ENCODE data around the gene PHACTR2.

Gene PHACTR2

DNA sequence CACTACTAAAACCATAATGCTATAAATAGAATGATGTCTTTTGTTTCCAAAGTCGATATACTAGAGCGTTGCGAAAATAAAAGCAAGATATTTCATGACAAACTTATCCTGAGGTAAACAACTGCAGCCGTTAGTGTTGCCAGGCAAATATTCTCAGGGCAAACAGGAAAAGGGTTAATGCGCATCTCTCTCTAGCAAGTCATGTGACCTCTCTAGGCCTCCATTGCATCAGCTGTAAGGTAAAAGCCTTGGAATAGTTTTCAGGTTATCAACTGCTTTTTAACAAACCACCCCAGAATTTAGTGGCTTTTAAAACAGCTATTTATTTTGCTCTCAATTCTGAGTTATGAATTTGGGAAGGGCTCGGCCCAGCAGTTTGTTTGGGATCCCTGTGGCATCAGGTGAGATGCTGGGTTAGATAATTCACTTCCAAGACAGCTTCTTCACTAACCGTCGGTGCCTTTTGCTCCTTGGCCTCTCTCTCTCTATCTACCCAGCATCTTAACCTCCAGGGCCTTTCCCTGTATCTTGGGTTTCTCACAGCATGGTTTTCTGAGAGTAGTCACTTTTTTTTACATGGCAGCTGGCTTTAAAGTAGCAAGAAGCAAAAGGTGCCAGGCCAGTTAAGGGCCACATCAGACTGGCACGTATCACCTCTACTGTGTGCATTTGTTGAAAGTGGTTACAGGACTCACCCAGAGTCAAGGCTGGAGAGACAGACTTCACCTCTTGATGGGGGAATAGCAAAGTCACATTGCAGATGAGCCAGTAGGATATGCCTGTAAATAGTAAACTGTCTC, 126.2 kb downstream of the PHACTR2 start:
- in situ Hi-C loops (cut with MboI; ENCODE audit: low pct_unique_long_range_greater_than_20kb, low sequenced_read_pairs, unreplicated experiment) = no loop called here
- TF ChIP-seq, protein P1, sequence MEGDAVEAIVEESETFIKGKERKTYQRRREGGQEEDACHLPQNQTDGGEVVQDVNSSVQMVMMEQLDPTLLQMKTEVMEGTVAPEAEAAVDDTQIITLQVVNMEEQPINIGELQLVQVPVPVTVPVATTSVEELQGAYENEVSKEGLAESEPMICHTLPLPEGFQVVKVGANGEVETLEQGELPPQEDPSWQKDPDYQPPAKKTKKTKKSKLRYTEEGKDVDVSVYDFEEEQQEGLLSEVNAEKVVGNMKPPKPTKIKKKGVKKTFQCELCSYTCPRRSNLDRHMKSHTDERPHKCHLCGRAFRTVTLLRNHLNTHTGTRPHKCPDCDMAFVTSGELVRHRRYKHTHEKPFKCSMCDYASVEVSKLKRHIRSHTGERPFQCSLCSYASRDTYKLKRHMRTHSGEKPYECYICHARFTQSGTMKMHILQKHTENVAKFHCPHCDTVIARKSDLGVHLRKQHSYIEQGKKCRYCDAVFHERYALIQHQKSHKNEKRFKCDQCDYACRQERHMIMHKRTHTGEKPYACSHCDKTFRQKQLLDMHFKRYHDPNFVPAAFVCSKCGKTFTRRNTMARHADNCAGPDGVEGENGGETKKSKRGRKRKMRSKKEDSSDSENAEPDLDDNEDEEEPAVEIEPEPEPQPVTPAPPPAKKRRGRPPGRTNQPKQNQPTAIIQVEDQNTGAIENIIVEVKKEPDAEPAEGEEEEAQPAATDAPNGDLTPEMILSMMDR (IDR thresholded peaks at IDR 0.05; ENCODE audit: extremely low read depth, insufficient read depth, missing control alignments) = no peak
- DNase-seq (ENCODE audit: low spot score) = no peak

DNA sequence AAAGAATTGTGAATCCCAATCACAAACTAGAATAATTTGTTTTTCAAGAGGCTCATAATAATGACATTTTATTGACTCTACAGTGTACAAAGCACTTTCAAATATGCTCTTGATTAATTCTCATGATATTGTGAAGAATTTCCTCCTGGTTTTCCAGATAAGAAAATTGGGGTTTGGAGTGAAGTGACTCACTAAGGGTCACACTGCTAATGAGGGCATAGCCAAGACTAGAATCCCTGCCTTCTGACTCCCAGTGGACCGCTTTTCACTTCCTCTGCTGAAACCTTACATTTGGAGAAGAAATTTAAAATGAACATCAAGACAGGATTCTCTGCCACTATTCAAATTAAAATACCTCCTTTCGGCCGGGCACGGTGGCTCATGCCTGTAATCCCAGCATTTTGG, 127.1 kb downstream of the PHACTR2 start:
- in situ Hi-C loops (cut with MboI; ENCODE audit: low pct_unique_long_range_greater_than_20kb, low sequenced_read_pairs, unreplicated experiment) = no loop called here

DNA sequence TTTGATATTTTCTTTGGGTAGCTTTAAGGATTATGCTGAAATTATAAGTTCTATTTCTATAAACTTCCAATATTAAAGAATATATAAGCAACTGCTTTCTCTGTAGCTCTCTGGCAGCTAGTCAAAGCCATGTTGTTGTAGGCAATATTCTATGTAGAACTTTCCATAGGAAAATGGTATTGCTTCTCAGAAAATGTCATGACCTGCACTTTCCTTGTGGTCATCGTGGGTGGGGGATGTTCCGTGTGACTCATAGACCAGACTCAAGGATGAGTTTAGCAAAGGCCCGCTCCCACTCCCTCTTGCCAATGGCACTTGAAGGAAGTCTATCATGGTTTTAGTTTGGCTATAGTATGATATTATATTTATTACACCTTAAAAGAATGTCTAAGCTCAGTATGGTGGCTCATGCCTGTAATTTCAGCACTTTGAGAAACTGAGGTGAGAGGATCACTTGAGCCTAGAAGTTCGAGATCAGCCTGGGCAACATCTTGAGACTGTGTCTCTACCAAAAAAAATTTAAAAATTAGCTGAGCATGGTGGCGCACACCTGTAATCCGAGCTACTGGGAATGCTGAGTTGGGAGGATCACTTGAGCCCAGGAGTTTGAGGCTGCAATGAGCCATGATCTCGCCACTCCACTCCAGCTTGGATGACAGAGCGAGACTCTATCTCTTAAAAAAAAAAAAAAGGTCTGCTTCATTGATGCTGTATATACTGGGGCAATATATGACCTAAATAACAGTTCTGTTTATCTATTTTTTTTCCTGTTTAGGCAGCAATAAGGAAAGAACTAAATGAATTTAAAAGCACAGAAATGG, 128.7 kb downstream of the PHACTR2 start:
- in situ Hi-C loops (cut with MboI; ENCODE audit: low pct_unique_long_range_greater_than_20kb, low sequenced_read_pairs, unreplicated experiment) = no loop called here
- TF ChIP-seq, protein P1 (IDR thresholded peaks at IDR 0.05; ENCODE audit: extremely low read depth, insufficient read depth, missing control alignments) = no peak
- no peak for DNase-seq (ENCODE audit: low spot score)

More for the DNA sequence above, 127.1 kb downstream of the PHACTR2 start:
- TF ChIP-seq, protein P1 (IDR thresholded peaks at IDR 0.05; ENCODE audit: extremely low read depth, insufficient read depth, missing control alignments) = no peak
- DNase-seq (ENCODE audit: low spot score) = no peak

DNA sequence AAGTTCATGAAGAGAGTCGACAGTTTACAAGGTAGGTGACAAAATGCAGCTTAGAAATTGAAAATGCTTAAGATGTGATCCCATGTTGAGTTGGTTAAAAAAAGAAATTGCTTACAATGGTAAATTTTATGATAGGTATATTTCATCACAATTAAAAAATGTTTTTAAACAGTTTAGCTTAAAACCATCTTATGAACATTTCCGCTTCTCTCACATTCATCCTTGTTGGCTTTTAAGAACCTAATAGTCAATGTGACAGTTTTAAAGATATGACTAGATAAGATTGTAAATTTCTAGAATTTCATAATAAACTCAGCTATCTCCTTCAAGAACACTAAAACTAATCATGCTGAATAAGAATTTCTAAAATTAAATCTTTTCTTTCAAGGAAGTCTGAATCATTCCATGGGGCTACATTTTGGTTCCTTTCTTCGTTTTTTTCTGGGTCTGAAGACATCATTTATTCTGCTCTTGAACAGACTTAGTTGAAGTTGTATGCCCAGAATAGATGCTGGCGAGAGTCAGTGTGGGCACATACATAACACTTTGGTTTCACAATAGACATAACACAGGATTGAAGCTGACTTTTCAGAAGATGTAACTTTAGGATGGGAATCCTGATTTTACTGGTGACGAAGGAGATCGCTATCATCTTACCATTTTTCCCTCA, 129.5 kb downstream of the PHACTR2 start:
- DNase-seq (ENCODE audit: low spot score) = no peak
- in situ Hi-C loops (cut with MboI; ENCODE audit: low pct_unique_long_range_greater_than_20kb, low sequenced_read_pairs, unreplicated experiment) = no loop called here
- TF ChIP-seq, protein P1 (IDR thresholded peaks at IDR 0.05; ENCODE audit: extremely low read depth, insufficient read depth, missing control alignments) = no peak

DNA sequence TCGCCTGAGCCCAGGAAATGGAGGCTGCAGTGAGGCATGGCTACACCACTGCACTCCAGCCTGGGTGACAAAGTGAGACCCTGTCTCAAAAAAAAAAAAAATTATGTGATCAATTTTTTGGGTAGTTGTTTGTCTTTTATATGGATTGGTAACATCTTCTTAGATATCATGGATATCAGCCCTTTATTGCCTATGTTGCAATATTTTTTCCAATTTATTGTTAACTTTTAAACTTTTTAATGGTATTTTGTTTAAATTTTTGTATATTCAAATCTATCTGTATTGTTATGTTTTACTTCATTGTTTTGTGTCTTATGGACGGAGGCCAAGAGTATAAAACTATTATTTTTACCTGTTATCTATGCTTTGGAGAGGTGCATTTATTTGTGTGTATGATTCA, 133.0 kb downstream of the PHACTR2 start:
- no peak for DNase-seq (ENCODE audit: low spot score)
- TF ChIP-seq, protein P1 (IDR thresholded peaks at IDR 0.05; ENCODE audit: extremely low read depth, insufficient read depth, missing control alignments) = no peak
- in situ Hi-C loops (cut with MboI; ENCODE audit: low pct_unique_long_range_greater_than_20kb, low sequenced_read_pairs, unreplicated experiment) = no loop called here

DNA sequence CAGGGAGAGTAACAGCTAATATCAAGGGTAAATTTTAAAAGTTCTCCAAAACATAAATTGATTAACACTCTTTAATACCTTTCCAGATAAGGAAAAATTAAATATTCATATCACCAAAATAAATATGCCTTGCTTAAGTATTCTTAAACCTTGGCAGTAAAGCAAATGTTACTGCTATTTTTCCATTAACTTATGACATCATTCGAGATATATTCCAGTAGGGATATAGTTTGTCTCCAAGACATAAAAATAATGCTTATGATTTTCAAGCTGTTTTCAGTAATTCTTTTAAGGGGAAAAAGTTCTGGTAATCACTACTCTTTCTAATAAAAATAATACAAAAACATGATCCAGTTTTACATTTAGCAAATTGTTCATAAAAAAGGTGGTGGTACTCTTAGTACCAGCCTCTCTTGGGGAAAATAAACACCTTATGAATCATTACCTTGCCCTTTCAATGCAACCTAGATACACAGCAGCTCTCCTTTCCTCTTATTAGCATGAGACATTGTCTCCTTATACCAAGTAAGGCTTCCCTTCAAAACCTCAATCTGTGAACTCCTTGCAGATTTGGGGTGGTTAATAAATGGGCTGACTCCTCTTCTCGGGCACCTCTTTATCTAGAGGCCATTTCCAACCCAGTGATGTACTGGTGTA, 133.9 kb downstream of the PHACTR2 start:
- DNase-seq (ENCODE audit: low spot score) = no peak
- in situ Hi-C loops (cut with MboI; ENCODE audit: low pct_unique_long_range_greater_than_20kb, low sequenced_read_pairs, unreplicated experiment) = no loop called here
- TF ChIP-seq, protein P1 (IDR thresholded peaks at IDR 0.05; ENCODE audit: extremely low read depth, insufficient read depth, missing control alignments) = no peak

Measured in GM13977 (cell line).